GM19351 (cell line): Measurements from ENCODE around the gene ENAH.

Experiments
- ATAC-seq: cut with Tn5 transposase; IDR thresholded peaks from one replicate; pipeline ENCODE4 v1.9.1; 2021; ENCODE audit warnings: mild to moderate bottlenecking, moderate library complexity; ENCODE audit not compliant: unreplicated experiment

Gene ENAH

DNA sequence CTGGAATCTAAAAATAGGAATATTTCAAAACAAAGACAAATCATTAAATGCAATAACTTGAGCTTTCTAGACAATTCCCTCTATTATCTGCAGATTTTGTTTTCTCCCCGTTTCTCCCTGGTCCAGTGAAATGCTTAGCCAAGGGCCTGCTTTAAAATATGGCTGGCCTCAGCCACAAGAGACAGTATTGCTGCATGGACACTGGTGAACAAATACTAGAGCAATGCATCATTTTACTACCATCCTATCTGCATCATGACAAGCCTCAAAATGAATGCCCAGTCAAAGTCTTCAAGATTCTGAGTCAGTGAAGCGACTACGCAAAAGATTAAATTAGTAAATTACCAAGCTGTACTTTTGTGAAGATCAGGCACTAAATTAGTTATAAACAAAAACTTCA, 80.5 kb downstream of the ENAH start:
- no peak for ATAC-seq

DNA sequence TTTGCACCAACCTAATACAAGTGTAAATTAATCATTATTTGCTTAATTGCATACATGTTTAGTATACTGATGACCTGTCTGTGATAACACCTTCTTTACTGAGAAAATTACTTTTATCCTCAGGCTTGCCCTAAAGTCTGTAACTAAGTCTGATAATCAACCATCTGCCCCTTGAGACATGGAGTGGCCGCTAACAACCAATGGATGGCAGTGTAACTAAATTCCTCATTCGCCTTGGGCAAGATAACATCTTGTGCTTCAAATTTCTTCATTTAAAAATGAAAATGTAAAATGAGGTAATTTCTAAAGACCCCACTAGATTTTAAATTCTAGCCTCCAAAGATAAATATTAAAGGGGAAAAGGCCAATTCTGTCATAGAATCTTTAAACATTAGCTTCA, 85.1 kb downstream of the ENAH start:
- ATAC-seq: no peak

DNA sequence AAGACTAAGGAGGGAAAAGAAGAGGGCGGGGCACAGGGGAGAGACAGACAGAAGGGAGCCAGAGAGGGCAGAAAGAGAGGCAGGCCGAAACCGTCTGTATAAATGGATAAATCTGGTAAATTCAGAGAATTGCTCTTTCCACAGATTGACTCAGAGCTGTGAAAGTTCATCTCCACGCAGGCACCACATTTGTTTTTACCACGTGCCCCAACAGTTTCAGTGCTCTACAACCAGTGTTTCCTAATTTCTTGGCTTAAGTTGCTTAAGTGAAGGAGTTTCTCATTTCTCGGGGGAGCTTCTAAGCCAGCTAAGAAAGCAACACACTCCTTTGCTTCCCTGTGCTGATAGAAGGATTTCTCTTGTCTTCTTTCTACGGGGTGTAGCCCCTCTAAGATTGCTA, 87.1 kb downstream of the ENAH start:
- ATAC-seq: no peak

DNA sequence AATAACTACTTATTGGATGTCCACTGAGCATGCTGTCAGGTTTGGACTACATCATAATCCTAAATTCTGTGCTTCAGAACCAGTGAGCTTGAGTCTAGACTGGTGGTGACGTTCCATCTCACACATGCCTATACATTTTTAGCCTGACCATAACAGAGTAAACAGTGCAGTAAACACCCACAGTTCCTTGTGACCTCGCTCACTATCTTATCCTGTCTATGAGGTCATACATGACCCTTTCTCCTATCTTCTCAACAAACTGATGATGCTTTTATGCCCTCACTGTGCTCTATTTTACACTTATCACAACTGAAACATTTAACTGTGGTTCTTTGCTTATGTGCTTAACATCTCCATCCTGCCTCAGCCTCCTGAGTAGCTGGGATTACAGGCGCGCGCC, 91.2 kb downstream of the ENAH start:
- ATAC-seq: no peak

DNA sequence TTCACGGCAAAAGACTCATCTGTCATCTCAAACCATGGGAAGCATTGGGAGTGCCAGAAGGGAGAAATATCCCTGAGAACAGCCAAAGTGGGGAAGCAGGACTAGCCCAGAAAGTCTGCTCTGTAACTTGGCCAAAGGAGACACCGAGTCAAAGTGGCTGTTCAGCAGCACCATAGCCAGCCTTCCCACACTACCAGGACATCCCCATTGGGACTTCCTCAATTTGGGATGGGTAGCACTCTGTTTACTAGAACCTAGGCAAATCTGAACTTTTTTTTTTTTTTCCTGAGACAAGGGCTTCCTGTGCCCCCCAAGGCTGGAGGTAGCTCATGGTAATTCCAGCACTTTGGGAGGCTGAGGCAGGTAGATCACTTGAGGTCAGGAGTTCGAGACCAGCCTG, 93.0 kb downstream of the ENAH start:
- no peak for ATAC-seq

DNA sequence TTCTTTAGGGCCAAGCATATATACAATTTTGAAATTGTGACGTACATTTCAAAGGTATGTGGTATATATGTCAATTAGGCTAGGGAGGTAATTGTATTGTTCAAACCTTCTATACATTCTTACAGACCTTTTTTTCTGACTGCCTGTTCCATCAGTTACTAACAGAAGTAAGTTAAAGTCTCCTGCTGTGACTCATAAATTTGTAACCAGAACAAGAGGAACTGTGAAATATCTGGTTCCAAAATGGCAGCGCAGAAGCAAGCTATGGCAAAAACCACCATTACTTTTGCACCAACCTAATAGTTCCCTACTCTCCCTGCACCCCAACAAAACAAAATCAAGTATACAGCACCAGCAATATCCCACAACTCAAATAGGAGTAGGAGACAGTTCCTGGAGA, 93.6 kb downstream of the ENAH start:
- ATAC-seq: no peak

DNA sequence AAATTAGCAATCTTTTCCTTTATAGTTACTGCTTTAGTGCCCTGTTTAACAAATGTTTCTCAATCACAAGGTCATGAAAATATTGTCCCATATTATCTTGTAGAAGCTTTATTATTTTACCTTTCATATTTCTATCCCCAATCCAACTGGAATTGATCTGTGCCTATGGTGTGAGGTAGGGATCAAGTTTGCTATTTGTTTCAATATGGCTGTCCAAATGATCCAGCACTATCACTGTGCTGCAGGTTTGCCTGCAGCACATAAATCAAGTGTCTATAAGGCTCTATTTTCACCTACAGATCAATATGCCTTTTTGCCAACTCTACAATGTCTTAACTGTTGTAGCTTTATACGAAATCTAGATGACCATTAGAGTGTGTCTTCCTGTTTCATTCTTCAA, 96.2 kb downstream of the ENAH start:
- no peak for ATAC-seq

DNA sequence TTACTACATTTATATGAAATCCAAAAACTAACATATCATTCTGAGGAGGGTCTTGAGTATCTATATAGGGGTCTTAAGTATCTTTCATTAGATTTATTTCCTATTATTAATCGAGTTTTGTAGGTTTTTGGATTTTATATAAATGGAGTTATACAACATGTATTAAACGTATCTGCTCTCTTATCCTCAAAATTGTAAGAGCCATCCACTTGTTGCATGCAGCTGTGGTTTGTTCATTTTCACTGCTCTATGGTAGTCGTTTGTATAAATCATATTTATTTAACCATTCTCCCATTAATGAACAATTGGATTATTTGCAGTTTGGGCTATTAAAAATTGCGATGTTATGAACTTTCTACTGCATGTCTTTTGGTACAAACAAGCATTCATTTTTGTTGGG, 97.1 kb downstream of the ENAH start:
- ATAC-seq: no peak

DNA sequence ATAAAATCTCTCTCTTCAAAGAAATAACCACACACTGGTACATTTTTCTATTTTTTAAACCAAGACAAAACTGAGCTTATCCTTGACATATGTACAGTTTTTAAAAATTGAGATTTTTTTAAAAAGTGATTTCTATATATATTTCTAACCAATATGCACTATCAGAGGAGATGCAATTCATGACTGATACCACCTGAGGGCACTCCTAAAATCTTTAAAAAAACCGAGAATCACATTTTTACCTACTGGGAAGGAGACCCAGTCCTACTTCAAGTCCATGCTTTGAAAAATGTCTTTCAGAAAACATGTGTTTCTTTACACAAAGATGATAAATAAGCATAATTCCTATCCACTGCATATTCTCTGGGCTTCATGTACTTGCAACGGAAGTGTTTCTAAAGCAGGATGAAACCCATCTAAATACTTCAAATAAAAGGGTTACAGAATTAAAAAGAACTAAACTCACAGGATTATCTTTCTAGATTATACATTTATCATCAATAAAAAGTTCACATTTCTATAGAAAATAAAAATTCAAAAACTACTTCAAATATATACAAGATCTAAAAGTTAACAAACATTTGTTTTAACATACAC, 98.6 kb downstream of the ENAH start:
- ATAC-seq: no peak

DNA sequence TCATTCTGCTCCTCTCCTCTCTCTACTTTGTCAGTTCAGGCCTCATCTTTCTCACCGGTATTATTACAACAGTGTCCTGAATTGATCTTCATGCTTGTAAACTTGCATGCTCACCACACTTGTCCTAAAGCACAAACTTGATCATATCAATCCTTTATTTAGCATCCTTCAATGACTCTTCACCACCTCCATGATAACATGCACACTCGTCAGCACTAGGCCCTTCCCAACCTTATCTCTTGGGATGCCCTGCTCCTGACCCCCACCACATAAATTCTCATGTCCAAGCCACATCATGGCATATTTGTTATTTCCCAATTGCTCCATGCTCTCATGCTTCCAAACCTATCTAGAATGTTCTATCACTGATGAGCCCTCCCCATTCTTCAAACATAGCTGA, 103.1 kb downstream of the ENAH start:
- no peak for ATAC-seq

DNA sequence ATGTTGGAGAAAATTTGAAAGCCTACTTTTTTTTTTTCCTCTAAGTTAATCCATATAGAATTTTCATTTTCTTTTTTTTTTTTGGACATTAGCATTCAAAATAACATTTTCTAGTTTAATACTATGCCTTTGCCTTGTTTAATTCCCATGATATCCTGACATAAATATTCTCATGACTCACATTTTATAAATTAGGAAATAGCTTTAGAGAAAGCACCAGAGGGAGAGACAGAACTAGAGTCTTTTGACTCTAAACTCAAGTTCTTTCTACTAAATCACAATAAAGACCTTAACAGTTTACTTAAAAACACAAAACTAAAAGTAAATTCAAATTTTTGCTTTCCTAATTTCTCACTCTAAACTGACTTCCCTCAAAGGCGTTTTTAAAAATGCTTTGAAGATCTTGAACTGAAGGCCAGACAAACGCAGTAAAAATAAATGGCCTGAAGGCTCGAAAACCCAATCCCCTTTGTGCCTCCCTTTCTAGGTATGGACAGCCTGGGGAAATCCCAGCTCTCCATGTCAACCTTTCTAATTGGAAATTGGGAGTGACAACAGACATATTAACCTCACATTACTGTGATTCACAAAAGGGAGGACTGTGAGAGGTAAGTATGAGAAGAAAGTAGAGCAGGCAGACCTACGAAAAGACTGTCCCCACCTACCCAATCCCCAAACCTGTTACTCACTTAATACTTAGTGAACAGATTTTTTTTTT, 104.6 kb downstream of the ENAH start:
- no peak for ATAC-seq

DNA sequence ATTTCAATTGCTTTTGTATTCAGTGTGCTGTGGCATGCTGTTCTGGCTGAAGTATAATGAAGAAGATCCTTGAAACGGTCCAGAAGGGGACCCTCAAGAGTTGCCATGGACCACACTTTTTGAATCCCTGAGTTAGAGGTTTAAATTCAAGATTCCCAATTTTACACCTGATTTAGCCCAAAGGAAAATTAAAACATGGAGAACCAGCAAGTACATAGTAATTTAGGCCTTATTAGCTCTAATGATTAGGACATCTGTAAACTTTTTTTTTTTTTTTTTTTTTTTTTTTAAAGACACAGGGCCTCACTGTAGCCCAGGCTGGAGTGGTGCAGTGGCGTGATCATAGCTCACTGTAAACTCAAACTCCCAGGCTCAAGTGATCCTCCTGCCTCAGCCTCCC, 107.3 kb downstream of the ENAH start:
- ATAC-seq: no peak

DNA sequence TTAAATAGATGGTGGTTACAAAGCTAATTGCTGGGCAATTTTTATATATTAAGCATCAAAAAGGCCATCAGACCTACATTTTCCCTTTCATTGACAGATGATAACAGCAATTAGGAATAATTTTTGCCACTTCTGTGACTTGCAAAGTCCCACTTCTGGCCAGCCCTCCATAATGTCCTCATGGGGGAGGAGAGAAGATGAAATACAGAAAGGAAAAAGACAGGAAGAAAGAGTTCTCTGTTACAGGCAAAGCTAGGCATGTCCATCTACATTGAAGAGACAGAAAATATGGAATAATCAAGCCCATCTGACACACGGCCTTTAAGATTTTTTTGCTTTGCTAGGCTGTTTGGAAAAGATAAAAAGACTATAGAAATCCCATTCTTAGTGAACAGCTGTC, 108.0 kb downstream of the ENAH start:
- no peak for ATAC-seq

DNA sequence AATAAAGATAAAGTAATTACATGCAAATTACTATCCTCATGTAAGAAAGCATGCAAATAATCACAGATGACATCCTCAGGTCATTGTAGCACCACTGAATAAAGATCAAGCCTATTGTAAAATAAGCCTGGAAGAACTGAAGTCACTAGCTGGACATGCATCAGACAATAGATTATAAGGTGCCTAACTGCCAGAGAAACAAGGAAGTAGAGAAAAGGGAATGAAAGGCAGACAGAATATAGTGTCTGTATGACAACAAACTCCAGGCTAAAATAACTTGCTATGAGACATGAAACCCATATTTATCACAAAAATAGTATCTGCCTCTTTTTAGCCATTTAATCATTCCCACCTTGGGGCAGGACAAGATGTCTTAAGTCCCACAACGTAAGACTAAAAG, 108.7 kb downstream of the ENAH start:
- no peak for ATAC-seq

DNA sequence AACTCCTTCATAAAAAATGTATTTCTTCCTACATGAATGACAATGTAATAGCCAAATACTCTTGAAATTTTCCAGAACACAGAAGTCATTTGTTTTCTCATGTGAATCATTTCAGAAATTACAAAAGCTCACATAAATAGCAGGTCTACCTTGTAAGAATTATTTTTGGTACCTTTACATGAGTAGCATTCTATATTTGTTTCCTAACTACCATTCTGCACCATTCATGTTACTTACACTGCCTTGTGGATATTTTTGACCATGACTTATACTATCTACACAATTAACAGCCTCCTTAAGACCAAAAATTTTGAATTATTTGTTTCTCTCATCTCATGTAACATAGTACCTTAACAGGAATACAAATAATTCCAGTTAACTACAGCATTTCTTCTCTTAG, 109.6 kb downstream of the ENAH start:
- no peak for ATAC-seq

DNA sequence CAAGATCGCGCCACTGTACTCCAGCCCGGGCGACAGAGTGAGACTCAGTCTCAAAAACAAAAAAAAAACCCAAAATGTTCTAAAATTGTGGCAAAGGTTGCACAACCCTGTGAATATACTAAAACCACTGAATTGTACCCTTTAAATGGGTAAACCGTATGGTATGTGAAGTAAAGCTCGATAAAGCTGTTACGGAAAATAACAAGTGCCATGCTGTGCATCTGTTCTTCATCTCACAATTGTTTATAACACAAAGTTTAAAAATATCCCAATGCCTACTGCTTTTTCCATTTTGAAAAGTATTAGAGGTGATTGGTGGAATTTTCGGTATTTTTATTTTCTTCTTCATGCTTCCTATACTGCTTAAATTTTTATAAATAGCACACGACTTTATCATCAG, 111.5 kb downstream of the ENAH start:
- ATAC-seq: no peak

DNA sequence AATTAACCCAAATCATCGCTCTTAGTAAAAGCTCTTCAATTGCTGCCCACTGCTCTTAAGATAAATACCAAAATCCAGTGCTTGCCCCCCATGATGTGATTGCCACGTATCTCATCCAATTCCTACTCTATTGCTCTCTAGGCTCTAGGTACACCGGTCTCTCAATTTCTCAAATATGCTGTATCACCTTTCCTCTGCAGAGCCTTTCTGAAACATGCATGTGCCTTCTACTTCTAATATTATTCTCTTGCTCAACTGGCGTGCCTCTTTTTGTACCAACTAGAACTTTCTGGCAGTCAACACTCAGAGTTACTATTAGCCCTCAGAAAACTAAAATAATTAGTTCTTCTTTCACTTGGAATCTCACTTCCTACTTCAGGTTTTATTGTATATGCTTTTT, 113.3 kb downstream of the ENAH start:
- ATAC-seq: no peak

DNA sequence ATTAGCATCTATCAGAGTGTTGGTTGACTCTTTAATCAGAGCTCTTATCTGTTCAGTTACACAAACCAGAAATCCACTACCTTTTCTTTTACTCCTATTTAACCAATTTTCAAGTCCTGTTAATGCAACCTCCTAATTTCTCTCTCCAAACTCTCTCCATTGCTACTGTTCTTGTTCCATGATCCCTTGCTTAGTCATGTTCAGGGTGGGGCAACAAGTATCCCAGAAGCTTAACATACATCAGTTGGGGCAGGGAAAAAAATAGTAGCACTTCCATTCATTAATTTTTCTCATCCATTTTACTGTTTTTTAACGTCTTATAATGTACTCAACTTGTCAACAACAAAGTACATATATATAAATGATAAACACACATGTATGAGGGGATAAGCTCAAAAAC, 113.9 kb downstream of the ENAH start:
- no peak for ATAC-seq

DNA sequence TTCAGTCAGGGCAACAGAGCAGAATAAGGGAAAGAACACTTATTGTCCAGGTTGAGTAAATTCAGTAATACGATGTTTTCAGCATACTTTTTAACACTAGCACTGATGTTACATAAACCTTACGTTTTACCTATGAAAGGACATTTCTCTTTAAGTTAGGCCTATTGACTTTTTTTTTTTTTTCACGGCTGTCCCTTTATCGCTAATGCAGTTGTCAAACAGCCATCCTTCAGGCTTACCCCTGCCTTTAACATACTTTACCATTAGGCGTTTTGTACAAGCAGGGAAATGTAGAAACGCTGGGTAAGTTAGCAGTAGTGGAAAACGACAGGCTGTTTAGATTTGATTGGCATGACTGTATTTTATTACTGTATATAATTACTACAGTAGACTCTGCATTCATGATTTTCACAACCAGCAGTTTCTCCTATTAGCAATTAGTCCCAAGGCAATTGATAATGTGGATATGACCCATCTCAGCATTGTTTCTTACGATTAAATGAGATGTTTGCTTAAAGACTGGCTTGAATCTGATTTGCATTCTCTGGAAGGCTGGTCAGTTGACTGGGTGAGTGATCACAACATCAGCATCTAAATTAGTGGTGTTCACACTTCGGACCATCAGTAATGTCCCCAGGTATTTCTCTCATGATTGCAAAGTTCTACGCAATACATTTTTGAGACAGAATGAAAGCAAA, 115.2 kb downstream of the ENAH start:
- ATAC-seq: no peak

DNA sequence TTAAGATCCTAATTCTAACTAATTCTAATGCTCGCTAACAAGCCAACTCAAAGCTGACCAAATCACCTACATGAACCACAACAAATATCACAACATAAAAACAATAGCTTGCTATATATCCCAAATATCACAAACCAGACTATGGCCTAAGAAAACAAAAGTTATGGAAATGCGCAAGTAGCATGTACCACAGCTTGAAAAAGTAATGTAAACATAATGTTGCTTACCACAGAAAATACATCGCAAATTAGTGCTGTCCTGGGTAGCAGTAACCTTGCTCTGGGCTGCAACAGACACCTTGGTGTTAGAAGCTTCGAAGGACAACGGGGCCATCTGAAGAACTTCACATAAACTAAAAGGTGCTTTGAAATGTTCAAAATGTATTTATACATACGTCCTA, 117.6 kb downstream of the ENAH start:
- no peak for ATAC-seq

DNA sequence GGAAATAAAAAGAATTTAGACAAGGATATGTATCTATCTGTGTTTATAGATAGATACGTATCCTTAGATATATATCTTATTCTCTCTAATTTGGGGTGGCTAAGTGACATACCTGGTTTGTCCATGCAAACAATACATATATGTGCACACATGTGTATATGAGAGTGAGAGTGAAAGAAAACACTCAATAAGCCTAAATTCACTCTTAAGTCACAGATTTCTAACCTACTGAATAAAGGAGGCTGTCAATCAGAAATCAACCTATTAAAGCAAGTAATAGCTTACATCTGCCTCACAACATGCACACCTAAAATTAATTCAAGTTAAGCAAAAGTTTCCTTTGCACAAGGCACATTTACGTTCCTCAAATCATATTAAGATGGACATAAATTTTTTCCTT, 118.2 kb downstream of the ENAH start:
- no peak for ATAC-seq

DNA sequence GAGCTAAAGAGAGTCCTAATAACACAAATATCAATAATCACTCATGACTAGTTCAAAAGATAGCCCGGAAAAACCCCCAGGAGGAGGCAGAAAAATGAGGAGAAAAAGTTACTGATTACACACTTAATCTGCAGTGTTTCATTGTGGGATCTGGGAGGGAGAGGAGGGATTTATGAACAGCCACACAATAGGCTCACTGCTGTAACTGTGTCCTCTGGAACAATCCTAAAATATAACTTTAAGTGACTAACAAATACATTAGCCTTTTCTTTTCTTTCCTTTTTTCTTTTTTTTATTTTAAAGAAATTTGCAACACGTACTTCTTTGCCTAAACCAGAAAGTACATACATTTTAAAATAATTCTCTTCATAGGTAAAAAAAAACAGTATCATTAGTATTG, 118.8 kb downstream of the ENAH start:
- ATAC-seq: no peak

DNA sequence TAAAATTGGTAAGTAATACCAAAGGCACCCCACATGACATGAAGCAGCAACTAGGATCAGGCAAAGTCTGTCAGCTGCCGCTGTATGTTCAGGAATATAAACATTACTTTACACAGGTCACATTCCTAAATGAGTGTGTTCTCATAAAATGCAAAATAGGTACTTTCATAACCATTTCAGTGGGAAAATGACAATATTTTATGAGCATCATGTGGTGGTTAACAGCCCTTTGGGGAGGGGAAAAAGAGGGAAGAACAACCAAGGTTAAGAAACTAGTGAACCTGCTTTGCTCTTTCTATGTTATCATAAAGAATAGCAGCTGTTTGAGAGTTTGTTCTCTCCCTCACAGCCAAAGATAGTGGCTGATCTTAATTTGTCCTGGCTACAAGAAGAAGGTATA, 119.7 kb downstream of the ENAH start:
- ATAC-seq: no peak
